Mesenchymal stem cell (in vitro differentiated cells and primary cell): ENCODE data around the gene GJA3.
A peak's percentile ranks its signal among the peaks of the same experiment; 100 is the strongest.

Experiments used
- DNase-seq: peaks from one replicate; pipeline ENCODE4 v3.0.0-alpha.2; 2013
- H2AFZ ChIP-seq: one replicate; pipeline ENCODE4 v1.6.1; 2013; ENCODE audit warnings: low read depth, mild to moderate bottlenecking, control low read depth, inconsistent platforms, low read length, moderate library complexity
- H2AK5ac ChIP-seq: 2 replicates; pipeline ENCODE4 v1.6.1; 2013; ENCODE audit warnings: low read length, moderate library complexity, mild to moderate bottlenecking, inconsistent platforms; ENCODE audit not compliant: severe bottlenecking
- H2BK120ac ChIP-seq: one replicate; pipeline ENCODE4 v1.6.1; 2013; ENCODE audit warnings: low read depth, mild to moderate bottlenecking, inconsistent platforms, low read length, moderate library complexity
- H2BK12ac ChIP-seq, 2 experiments: one replicate each; pipeline ENCODE4 v1.6.1; 2013; ENCODE audit warnings: inconsistent platforms in 2 of 2, low read length in 2 of 2, mild to moderate bottlenecking in 2 of 2, moderate library complexity in 2 of 2, control low read depth in 1 of 2
- H2BK15ac ChIP-seq: one replicate; pipeline ENCODE4 v1.6.1; 2013; ENCODE audit warnings: mild to moderate bottlenecking, low read depth, inconsistent platforms; ENCODE audit not compliant: poor library complexity, severe bottlenecking
- H2BK5ac ChIP-seq: 2 replicates; pipeline ENCODE4 v1.6.1; 2013; ENCODE audit warnings: low read depth, mild to moderate bottlenecking, low read length, control low read depth, inconsistent platforms; ENCODE audit not compliant: poor library complexity, severe bottlenecking
- H3K14ac ChIP-seq, 2 experiments: one replicate each; pipeline ENCODE4 v1.6.1; 2013; ENCODE audit warnings: inconsistent platforms in 2 of 2, low read length in 2 of 2, control low read depth in 1 of 2, mild to moderate bottlenecking in 1 of 2, moderate library complexity in 1 of 2
- H3K18ac ChIP-seq, 2 experiments: one replicate each; pipeline ENCODE4 v1.6.1; 2013; ENCODE audit warnings: inconsistent platforms in 2 of 2, low read length in 2 of 2, control low read depth in 1 of 2, low read depth in 1 of 2, mild to moderate bottlenecking in 1 of 2
- H3K23ac ChIP-seq, 2 experiments: one replicate each; pipeline ENCODE4 v1.6.1; 2013; ENCODE audit warnings: inconsistent platforms in 2 of 2, low read length in 2 of 2, mild to moderate bottlenecking in 2 of 2, moderate library complexity in 2 of 2, control low read depth in 1 of 2
- H3K27ac ChIP-seq: 2 replicates; pipeline ENCODE4 v1.5.1; 2013; ENCODE audit warnings: mild to moderate bottlenecking, moderate library complexity, low read length, control low read depth, inconsistent platforms; ENCODE audit not compliant: poor library complexity, severe bottlenecking
- H3K27me3 ChIP-seq, 2 experiments: 2 replicates each; pipeline versions ENCODE4 v1.6.1 to v1.7.0; 2013; ENCODE audit warnings: low read length in 2 of 2, mild to moderate bottlenecking in 2 of 2, moderate library complexity in 2 of 2, control low read depth in 1 of 2, inconsistent platforms in 1 of 2; ENCODE audit not compliant: control insufficient read depth in 1 of 2, insufficient read depth in 1 of 2
- H3K36me3 ChIP-seq, 2 experiments: 2 replicates each; pipeline versions ENCODE4 v1.6.1 to v1.7.0; 2013; ENCODE audit warnings: low read length in 2 of 2, control low read depth in 1 of 2, inconsistent platforms in 1 of 2, low read depth in 1 of 2, mild to moderate bottlenecking in 1 of 2; ENCODE audit not compliant: insufficient read depth in 2 of 2, control insufficient read depth in 1 of 2
- H3K4ac ChIP-seq, 2 experiments: one replicate each; pipeline ENCODE4 v1.6.1; 2013; ENCODE audit warnings: inconsistent platforms in 2 of 2, low read length in 2 of 2, mild to moderate bottlenecking in 2 of 2, moderate library complexity in 2 of 2, control low read depth in 1 of 2, low read depth in 1 of 2
- H3K4me1 ChIP-seq: 2 replicates; pipeline ENCODE4 v1.6.1; 2013; ENCODE audit warnings: low read depth, low read length, control low read depth; ENCODE audit not compliant: control insufficient read depth, insufficient read depth
- H3K4me2 ChIP-seq: 2 replicates; pipeline ENCODE4 v1.6.1; 2013; ENCODE audit warnings: low read length, mild to moderate bottlenecking, inconsistent platforms; ENCODE audit not compliant: poor library complexity, severe bottlenecking
- H3K4me3 ChIP-seq, 2 experiments: 2 replicates each; pipeline versions ENCODE4 v1.5.1 to v1.7.0; 2013; ENCODE audit warnings: low read length in 2 of 2, mild to moderate bottlenecking in 2 of 2, control low read depth in 1 of 2, low read depth in 1 of 2; ENCODE audit not compliant: insufficient read depth in 1 of 2
- H3K79me1 ChIP-seq: replicated peaks from 2 replicates; pipeline ENCODE4 v1.6.1; 2013; ENCODE audit warnings: mild to moderate bottlenecking, control low read depth, low read length, inconsistent platforms; ENCODE audit not compliant: poor library complexity, severe bottlenecking
- H3K9ac ChIP-seq: 2 replicates; pipeline ENCODE4 v1.7.0; 2013; ENCODE audit warnings: mild to moderate bottlenecking, low read length, moderate library complexity
- H3K9me3 ChIP-seq: 2 replicates; pipeline ENCODE4 v1.7.0; 2013; ENCODE audit warnings: mild to moderate bottlenecking, low read length; ENCODE audit not compliant: control insufficient read depth
- H4K8ac ChIP-seq: one replicate; pipeline ENCODE4 v1.6.1; 2013; ENCODE audit warnings: inconsistent platforms, mild to moderate bottlenecking, low read length, moderate library complexity
- H4K91ac ChIP-seq: one replicate; pipeline ENCODE4 v1.6.1; 2013; ENCODE audit warnings: mild to moderate bottlenecking, low read length, inconsistent platforms
- WGBS: methylation state at CpG from one replicate; pipeline ENCODE4 v1.1.7; 2013; ENCODE audit warnings: mixed read lengths; 5-methylcytosine and 5-hydroxymethylcytosine counted together

Gene GJA3

DNA sequence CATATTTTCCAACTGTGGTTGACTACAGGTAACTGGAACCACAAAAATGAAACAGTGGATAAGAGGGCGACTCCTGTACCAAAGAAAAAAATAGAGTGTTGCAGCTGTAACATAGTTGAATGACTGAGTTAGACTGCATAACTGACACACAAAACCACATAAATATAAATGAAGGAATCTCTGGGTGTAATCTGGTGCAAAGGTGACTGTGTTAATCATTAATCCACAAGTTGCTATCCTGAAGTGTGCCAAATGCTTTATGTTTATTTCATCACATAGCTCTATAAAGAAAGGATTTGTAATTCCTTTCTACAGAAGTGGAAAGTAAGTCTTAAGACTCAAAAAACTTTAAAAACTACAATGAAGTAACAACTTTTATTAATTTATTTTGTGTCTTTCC, 37.9 kb upstream of the GJA3 start:
- Histone ChIP-seq H3K4me2 (no peak overlapping the region), H2BK15ac (no peak overlapping the region), H3K79me1 (no peaks in the 10 kb centered on the region), H3K9me3 (peaks cover 4% of the 10 kb centered on the region), H3K27ac (no peak overlapping the region), H3K4me1 (peaks cover 3% of the 10 kb centered on the region), H2AFZ (no peak overlapping the region), H3K23ac (no peak overlapping the region), H3K27me3 (peaks cover 24 to 26% of the 10 kb centered on the region in 2 experiments), H2AK5ac (no peak overlapping the region), H3K4ac (no peak overlapping the region), H4K8ac (no peak overlapping the region), H3K14ac (no peak overlapping the region), H3K18ac (no peak overlapping the region), H2BK5ac (no peak overlapping the region), H4K91ac (no peak overlapping the region), H3K9ac (no peak overlapping the region), H3K4me3 (no peak overlapping the region), H2BK120ac (no peak overlapping the region), H2BK12ac (no peak overlapping the region), H3K36me3 (no peaks in the 10 kb centered on the region)
- WGBS, result no CpG with 5 or more reads among the region's 1 CpG
- DNase-seq, result no peak

- Histone ChIP-seq H3K9me3 (peaks cover 4% of the 10 kb centered on the region), H2AK5ac (no peak overlapping the region), H2BK120ac (no peak overlapping the region), H3K18ac (no peak overlapping the region), H3K4ac (no peak overlapping the region), H3K27me3 (peaks cover 31 to 32% of the 10 kb centered on the region in 2 experiments), H3K4me3 (peak overlapping the region in 1 of 2 experiments; percentile 46), H3K14ac (no peak overlapping the region), H2BK5ac (no peak overlapping the region), H3K23ac (no peak overlapping the region), H3K79me1 (no peaks in the 10 kb centered on the region), H3K4me1 (peaks cover 13% of the 10 kb centered on the region), H4K8ac (no peak overlapping the region), H2BK12ac (no peak overlapping the region), H3K4me2 (peak overlapping the region; percentile 21), H4K91ac (no peak overlapping the region), H2BK15ac (no peak overlapping the region), H3K9ac (peak overlapping the region; percentile 75), H3K27ac (no peak overlapping the region), H3K36me3 (no peaks in the 10 kb centered on the region), H2AFZ (no peak overlapping the region)
- 21% methylated on average over 4 of the region's 5 CpGs for WGBS
- DNase-seq, result peak; percentile 59
Observed at GRCh38 chr13:20197361-20197834, 36.5 kb upstream of the GJA3 start.

GRCh38 chr13:20195801-20196200, 34.9 kb upstream of the GJA3 start:
- no peak overlapping the region for H2AFZ ChIP-seq
- H3K9ac ChIP-seq, result no peak overlapping the region
- no peak overlapping the region for H3K27ac ChIP-seq
- peaks cover 31 to 32% of the 10 kb centered on the region in 2 experiments for H3K27me3 ChIP-seq
- no peaks in the 10 kb centered on the region for H3K9me3 ChIP-seq
- no peak overlapping the region for H2BK12ac ChIP-seq
- no peak overlapping the region for H4K91ac ChIP-seq
- H2BK5ac ChIP-seq, result no peak overlapping the region
- no peak overlapping the region for H2BK15ac ChIP-seq
- H3K14ac ChIP-seq, result no peak overlapping the region
- H3K4me2 ChIP-seq, result no peak overlapping the region
- no peak overlapping the region for H2AK5ac ChIP-seq
- H2BK120ac ChIP-seq, result no peak overlapping the region
- no peak overlapping the region for H3K4me3 ChIP-seq
- H4K8ac ChIP-seq, result no peak overlapping the region
- no peaks in the 10 kb centered on the region for H3K36me3 ChIP-seq
- no peaks in the 10 kb centered on the region for H3K79me1 ChIP-seq
- no peak overlapping the region for H3K18ac ChIP-seq
- 72% methylated on average over 8 of the region's 8 CpGs for WGBS
- DNase-seq, result no peak
- H3K4me1 ChIP-seq, result peaks cover 22% of the 10 kb centered on the region
- no peak overlapping the region for H3K4ac ChIP-seq
- H3K23ac ChIP-seq, result no peak overlapping the region

DNA sequence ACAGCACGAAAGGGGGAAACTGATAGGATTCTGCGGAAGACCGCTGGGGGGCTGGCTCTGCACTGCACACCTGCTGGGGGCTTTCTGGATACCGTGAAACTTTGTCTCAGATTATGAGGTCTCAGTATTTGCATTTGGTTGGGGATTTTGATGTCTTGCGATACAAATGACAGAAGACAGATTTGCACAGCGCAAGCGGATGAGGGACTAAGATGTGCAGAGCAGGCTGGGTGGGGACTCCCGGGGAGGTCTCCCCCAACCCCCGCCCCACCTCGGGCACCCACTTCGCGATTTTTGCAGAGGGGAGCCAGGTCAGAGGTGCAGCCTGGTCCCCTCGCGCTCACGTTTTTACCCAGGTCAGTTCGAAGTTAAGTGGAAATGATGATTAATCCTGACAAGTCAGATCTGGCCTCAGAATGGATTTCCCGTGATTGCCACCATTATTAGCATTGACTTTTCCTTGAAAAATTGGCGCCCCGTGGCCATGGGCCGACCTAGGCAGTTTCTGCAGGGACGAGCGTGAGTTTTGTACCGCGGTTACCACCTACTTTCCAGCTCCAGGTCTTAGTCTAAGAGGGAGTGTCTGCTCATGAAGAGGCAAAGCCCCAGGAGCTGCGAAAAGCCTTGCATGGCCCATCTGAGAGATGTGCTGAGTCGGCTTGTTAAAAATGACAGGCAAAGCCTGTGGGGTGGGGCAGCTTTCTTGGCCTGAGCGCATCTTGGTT, 33.2 kb upstream of the GJA3 start:
- H3K4ac ChIP-seq, result no peak overlapping the region
- no peaks in the 10 kb centered on the region for H3K9me3 ChIP-seq
- H2AK5ac ChIP-seq, result no peak overlapping the region
- H3K36me3 ChIP-seq, result peaks cover 0 to 2% of the 10 kb centered on the region in 2 experiments
- H2BK120ac ChIP-seq, result no peak overlapping the region
- peaks cover 31 to 32% of the 10 kb centered on the region in 2 experiments for H3K27me3 ChIP-seq
- no peak overlapping the region for H3K27ac ChIP-seq
- H3K79me1 ChIP-seq, result no peaks in the 10 kb centered on the region
- H3K9ac ChIP-seq, result no peak overlapping the region
- H2BK15ac ChIP-seq, result no peak overlapping the region
- H3K23ac ChIP-seq, result peak overlapping the region in 1 of 2 experiments; percentile 32
- H2AFZ ChIP-seq, result no peak overlapping the region
- WGBS, result 21% methylated on average over 27 of the region's 27 CpGs
- no peak overlapping the region for H4K8ac ChIP-seq
- H3K4me3 ChIP-seq, result peak overlapping the region in 1 of 2 experiments; percentile 74
- H2BK12ac ChIP-seq, result no peak overlapping the region
- H2BK5ac ChIP-seq, result no peak overlapping the region
- H4K91ac ChIP-seq, result no peak overlapping the region
- H3K14ac ChIP-seq, result no peak overlapping the region
- peaks cover 28% of the 10 kb centered on the region for H3K4me1 ChIP-seq
- H3K4me2 ChIP-seq, result peak overlapping the region; percentile 32
- H3K18ac ChIP-seq, result no peak overlapping the region
- DNase-seq, result no peak
